Measurements from ENCODE around the gene LAMA3. TPM values are rescaled to one million over a fixed set of nuclear protein-coding genes. Genes with fewer than 3 reads are reported as not detected.

The LAMA3 gene
- total and polyA plus RNA-seq, 2 experiments from 2014 or later: 3.9 to 4.9 TPM

DNA sequence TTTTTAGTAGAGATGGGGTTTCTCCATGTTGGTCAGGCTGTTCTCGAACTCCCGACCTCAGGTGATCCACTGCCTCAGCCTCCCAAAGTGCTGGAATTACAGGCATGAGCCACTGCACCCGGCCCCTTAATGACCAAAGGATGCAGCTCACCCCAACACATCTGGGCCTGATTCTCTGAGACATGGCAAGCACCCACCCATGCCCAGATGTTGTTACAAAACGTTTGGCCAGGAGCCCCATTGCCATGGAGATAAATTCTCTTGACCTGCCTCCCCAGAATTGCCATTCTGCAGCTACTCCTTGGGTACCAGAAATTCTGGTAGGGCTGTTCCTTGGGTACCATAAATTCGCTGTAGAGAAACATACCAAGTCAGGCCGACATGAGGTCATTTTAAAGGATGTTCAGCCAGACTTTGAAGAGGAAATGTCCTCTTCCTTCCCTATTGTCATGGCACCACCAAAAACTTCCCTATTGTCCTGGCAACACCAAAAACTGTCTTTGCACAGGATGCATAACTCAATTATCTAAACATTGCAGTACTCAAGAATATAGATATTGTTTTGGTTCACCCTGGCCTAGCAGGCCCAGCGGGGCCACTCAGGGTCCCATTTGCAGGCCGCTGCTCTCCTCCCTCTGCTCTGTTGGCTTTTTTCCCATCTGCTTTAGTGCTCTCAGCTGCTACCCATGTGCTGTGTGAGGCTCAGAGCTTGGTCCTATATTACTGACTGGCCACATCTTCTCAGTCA, 164.4 kb downstream of the LAMA3 start:
- Histone ChIP-seq H2AFZ (no peak overlapping the region), H4K20me1 (replicated peaks; ENCODE audit: insufficient read depth) (no peaks in the 10 kb centered on the region), H3K9me2 (ENCODE audit: insufficient read depth) (peaks cover 11% of the 10 kb centered on the region), H3K36me3 (ENCODE audit: insufficient read depth) (no peaks in the 10 kb centered on the region), H3K27ac (ENCODE audit: low read depth) (no peak overlapping the region), H3K79me2 (replicated peaks; ENCODE audit: insufficient read depth) (no peaks in the 10 kb centered on the region), H3K4me2 (no peak overlapping the region), H3K4me1 (ENCODE audit: insufficient read depth) (peaks cover 11% of the 10 kb centered on the region), H3K4me3 (no peak overlapping the region), H3K27me3 (ENCODE audit: insufficient read depth) (no peaks in the 10 kb centered on the region), H3F3A (replicated peaks; ENCODE audit: low read depth) (no peaks in the 10 kb centered on the region)
- H3K36me3 Mint-ChIP-seq (ENCODE audit: low read depth): no peaks in the 10 kb centered on the region
- H3K27me3 Mint-ChIP-seq (ENCODE audit: insufficient read depth, low read depth, poor library complexity): peaks cover 11% of the 10 kb centered on the region
- ATAC-seq: no peak
- no peak overlapping the region for H3K27ac Mint-ChIP-seq
- DNase-seq (ENCODE audit: low spot score): no peak
- peaks cover 15% of the 10 kb centered on the region for H3K4me1 Mint-ChIP-seq
- no peak overlapping the region for H3K4me3 Mint-ChIP-seq
- TF ChIP-seq JUNB (IDR thresholded peaks at IDR 0.05; ENCODE audit: unreplicated experiment): no peak
- TF ChIP-seq, protein P1, sequence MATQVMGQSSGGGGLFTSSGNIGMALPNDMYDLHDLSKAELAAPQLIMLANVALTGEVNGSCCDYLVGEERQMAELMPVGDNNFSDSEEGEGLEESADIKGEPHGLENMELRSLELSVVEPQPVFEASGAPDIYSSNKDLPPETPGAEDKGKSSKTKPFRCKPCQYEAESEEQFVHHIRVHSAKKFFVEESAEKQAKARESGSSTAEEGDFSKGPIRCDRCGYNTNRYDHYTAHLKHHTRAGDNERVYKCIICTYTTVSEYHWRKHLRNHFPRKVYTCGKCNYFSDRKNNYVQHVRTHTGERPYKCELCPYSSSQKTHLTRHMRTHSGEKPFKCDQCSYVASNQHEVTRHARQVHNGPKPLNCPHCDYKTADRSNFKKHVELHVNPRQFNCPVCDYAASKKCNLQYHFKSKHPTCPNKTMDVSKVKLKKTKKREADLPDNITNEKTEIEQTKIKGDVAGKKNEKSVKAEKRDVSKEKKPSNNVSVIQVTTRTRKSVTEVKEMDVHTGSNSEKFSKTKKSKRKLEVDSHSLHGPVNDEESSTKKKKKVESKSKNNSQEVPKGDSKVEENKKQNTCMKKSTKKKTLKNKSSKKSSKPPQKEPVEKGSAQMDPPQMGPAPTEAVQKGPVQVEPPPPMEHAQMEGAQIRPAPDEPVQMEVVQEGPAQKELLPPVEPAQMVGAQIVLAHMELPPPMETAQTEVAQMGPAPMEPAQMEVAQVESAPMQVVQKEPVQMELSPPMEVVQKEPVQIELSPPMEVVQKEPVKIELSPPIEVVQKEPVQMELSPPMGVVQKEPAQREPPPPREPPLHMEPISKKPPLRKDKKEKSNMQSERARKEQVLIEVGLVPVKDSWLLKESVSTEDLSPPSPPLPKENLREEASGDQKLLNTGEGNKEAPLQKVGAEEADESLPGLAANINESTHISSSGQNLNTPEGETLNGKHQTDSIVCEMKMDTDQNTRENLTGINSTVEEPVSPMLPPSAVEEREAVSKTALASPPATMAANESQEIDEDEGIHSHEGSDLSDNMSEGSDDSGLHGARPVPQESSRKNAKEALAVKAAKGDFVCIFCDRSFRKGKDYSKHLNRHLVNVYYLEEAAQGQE (IDR thresholded peaks at IDR 0.05; ENCODE audit: unreplicated experiment): no peak
- TF ChIP-seq EZH2 (IDR thresholded peaks at IDR 0.05; ENCODE audit: low read depth, unreplicated experiment): no peak
- TF ChIP-seq, protein P2, sequence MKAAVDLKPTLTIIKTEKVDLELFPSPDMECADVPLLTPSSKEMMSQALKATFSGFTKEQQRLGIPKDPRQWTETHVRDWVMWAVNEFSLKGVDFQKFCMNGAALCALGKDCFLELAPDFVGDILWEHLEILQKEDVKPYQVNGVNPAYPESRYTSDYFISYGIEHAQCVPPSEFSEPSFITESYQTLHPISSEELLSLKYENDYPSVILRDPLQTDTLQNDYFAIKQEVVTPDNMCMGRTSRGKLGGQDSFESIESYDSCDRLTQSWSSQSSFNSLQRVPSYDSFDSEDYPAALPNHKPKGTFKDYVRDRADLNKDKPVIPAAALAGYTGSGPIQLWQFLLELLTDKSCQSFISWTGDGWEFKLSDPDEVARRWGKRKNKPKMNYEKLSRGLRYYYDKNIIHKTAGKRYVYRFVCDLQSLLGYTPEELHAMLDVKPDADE (IDR thresholded peaks at IDR 0.05): no peak
- H3K9me3 Mint-ChIP-seq: no peaks in the 10 kb centered on the region; the same call in 2 of the 3 replicates

DNA sequence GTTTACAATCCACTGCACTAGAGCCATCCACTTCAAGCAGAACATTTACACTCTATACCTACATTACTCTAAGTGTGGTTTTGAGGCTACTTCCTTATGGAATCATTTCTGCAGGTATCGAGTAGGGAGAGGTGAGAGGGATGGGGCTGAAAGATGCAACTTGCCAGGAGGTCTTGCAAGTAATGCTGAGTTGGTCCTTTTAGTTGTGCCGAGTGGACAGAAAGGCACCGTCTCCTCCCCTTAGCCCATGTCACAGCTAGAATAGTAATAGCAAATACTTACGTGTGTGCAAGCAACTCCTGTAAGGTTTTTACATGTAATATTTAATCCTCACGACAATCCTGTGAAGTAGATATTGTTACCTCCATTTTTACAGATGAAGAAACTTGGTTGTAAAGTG, 166.5 kb downstream of the LAMA3 start:
- no peaks in the 10 kb centered on the region for H3K36me3 Mint-ChIP-seq (ENCODE audit: low read depth)
- Histone ChIP-seq H3K4me2 (no peak overlapping the region), H3K4me1 (ENCODE audit: insufficient read depth) (peaks cover 10% of the 10 kb centered on the region), H3K27me3 (ENCODE audit: insufficient read depth) (no peaks in the 10 kb centered on the region), H3K36me3 (ENCODE audit: insufficient read depth) (no peaks in the 10 kb centered on the region), H3K79me2 (replicated peaks; ENCODE audit: insufficient read depth) (no peaks in the 10 kb centered on the region), H3K9me2 (ENCODE audit: insufficient read depth) (peaks cover 11% of the 10 kb centered on the region), H3F3A (replicated peaks; ENCODE audit: low read depth) (no peaks in the 10 kb centered on the region), H2AFZ (no peak overlapping the region), H4K20me1 (replicated peaks; ENCODE audit: insufficient read depth) (no peaks in the 10 kb centered on the region), H3K27ac (ENCODE audit: low read depth) (no peak overlapping the region), H3K4me3 (no peak overlapping the region)
- H3K4me1 Mint-ChIP-seq: peaks cover 7% of the 10 kb centered on the region
- no peaks in the 10 kb centered on the region; the same call in 2 of the 3 replicates for H3K9me3 Mint-ChIP-seq
- peaks cover 10% of the 10 kb centered on the region for H3K27me3 Mint-ChIP-seq (ENCODE audit: insufficient read depth, low read depth, poor library complexity)
- no peak overlapping the region for H3K27ac Mint-ChIP-seq
- DNase-seq (ENCODE audit: low spot score) (no peak), ATAC-seq (no peak)
- TF ChIP-seq ZNF114 (CRISPR knock-in tag; IDR thresholded peaks at IDR 0.05) (no peak), JUNB (IDR thresholded peaks at IDR 0.05; ENCODE audit: unreplicated experiment) (no peak), ZNF331 (CRISPR knock-in tag; IDR thresholded peaks at IDR 0.05; ENCODE audit: low read depth) (no peak), NANOG (IDR thresholded peaks at IDR 0.05; ENCODE audit: borderline replicate concordance) (no peak), POLR2AphosphoS5 (IDR thresholded peaks at IDR 0.05; ENCODE audit: low read depth) (no peak)
- TF ChIP-seq, protein P1 (IDR thresholded peaks at IDR 0.05; ENCODE audit: unreplicated experiment): no peak
- TF ChIP-seq, protein P2 (IDR thresholded peaks at IDR 0.05): no peak
- TF ChIP-seq, protein P3, sequence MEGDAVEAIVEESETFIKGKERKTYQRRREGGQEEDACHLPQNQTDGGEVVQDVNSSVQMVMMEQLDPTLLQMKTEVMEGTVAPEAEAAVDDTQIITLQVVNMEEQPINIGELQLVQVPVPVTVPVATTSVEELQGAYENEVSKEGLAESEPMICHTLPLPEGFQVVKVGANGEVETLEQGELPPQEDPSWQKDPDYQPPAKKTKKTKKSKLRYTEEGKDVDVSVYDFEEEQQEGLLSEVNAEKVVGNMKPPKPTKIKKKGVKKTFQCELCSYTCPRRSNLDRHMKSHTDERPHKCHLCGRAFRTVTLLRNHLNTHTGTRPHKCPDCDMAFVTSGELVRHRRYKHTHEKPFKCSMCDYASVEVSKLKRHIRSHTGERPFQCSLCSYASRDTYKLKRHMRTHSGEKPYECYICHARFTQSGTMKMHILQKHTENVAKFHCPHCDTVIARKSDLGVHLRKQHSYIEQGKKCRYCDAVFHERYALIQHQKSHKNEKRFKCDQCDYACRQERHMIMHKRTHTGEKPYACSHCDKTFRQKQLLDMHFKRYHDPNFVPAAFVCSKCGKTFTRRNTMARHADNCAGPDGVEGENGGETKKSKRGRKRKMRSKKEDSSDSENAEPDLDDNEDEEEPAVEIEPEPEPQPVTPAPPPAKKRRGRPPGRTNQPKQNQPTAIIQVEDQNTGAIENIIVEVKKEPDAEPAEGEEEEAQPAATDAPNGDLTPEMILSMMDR (conservative IDR thresholded peaks at IDR 0.05; ENCODE audit: low read depth in 2 of 2): no peak
- H3K4me3 Mint-ChIP-seq: no peak overlapping the region
